Body of pancreas (tissue), 4 donors: Measurements from ENCODE around the gene RECQL5.

ENCODE experiments used
- CTCF ChIP-seq, 7 experiments: fragments of 450-650 bp in 4 of 7; fragments of 200-600 bp in 3 of 7; sonication (generic) in 3 of 7; IDR thresholded peaks; one replicate each; pipeline ENCODE4 v1.5.1; 2016 to 2019; ENCODE audit warnings: antibody characterized with exemption in 7 of 7
- POLR2A ChIP-seq, 3 donors: fragments of 450-650 bp; IDR thresholded peaks; one replicate each; pipeline ENCODE4 v1.6.1; 2016; ENCODE audit warnings: antibody characterized with exemption in 3 of 3, mild to moderate bottlenecking in 2 of 3

GRCh38 chr17:75624714-75625345, 42.1 kb downstream of the RECQL5 start:
- no peak for TF ChIP-seq POLR2A (IDR thresholded peaks at IDR 0.05)
- no peak for TF ChIP-seq CTCF (IDR thresholded peaks at IDR 0.05)
